Loucy (cell line): Measurements from ENCODE around the gene UGT2B15.
"Not testable (repeated sequence)": the region's sequence is repeated elsewhere in the genome, so short reads cannot be mapped to it uniquely, and the experiment has no call there.

Source experiments
- H2AFZ ChIP-seq: fragments of 200-600 bp; sonication (generic); 2 replicates; pipeline ENCODE4 v1.6.0; 2016; ENCODE audit warnings: antibody characterized with exemption, mild to moderate bottlenecking, low read length, moderate library complexity
- H3F3A ChIP-seq: fragments of 200-600 bp; 2 replicates; pipeline ENCODE4 v1.6.0; 2016; ENCODE audit warnings: antibody characterized with exemption, low read depth, mild to moderate bottlenecking
- H3K27me3 ChIP-seq: fragments of 200-600 bp; sonication (generic); 2 replicates; pipeline ENCODE4 v1.6.1; 2014; ENCODE audit warnings: low read length, mild to moderate bottlenecking; ENCODE audit not compliant: insufficient read depth, poor library complexity, severe bottlenecking
- H3K36me3 ChIP-seq: fragments of 200-600 bp; sonication (generic); 2 replicates; pipeline ENCODE4 v1.6.1; 2016; ENCODE audit warnings: low read length; ENCODE audit not compliant: insufficient read depth
- H3K4me1 ChIP-seq: fragments of 200-600 bp; sonication (generic); 2 replicates; pipeline ENCODE4 v1.5.1; 2014; ENCODE audit warnings: low read length, mild to moderate bottlenecking; ENCODE audit not compliant: insufficient read depth, poor library complexity, severe bottlenecking
- H3K4me2 ChIP-seq: fragments of 200-600 bp; sonication (generic); 2 replicates; pipeline ENCODE4 v1.6.0; 2014; ENCODE audit warnings: antibody characterized with exemption, low read length, low read depth, mild to moderate bottlenecking; ENCODE audit not compliant: poor library complexity, severe bottlenecking
- H3K4me3 ChIP-seq: fragments of 200-600 bp; sonication (generic); 2 replicates; pipeline ENCODE4 v1.5.1; 2014; ENCODE audit warnings: low read length, mild to moderate bottlenecking, mixed read lengths; ENCODE audit not compliant: poor library complexity, severe bottlenecking
- H3K79me2 ChIP-seq: fragments of 200-600 bp; sonication (generic); 2 replicates; pipeline ENCODE4 v1.6.1; 2014; ENCODE audit warnings: low read length; ENCODE audit not compliant: insufficient read depth
- H3K9ac ChIP-seq: fragments of 200-600 bp; sonication (generic); 2 replicates; pipeline ENCODE4 v1.6.0; 2014; ENCODE audit warnings: mild to moderate bottlenecking, low read depth, low read length, moderate library complexity; ENCODE audit not compliant: poor library complexity, severe bottlenecking
- H3K9me2 ChIP-seq: fragments of 200-600 bp; sonication (generic); replicated peaks from 2 replicates; pipeline ENCODE4 v1.6.1; 2016; ENCODE audit warnings: low read depth, low read length, mixed read lengths
- H3K9me3 ChIP-seq: fragments of 200-600 bp; sonication (generic); 2 replicates; pipeline ENCODE4 v1.6.1; 2014; ENCODE audit warnings: mild to moderate bottlenecking, antibody characterized with exemption, low read length, low read depth; ENCODE audit not compliant: insufficient read depth
- H4K20me1 ChIP-seq: fragments of 200-600 bp; sonication (generic); 2 replicates; pipeline ENCODE4 v1.6.0; 2014; ENCODE audit warnings: antibody characterized with exemption, low read length, mild to moderate bottlenecking; ENCODE audit not compliant: insufficient read depth, poor library complexity, severe bottlenecking
- CTCF ChIP-seq: fragments of 200-600 bp; sonication (generic); conservative IDR thresholded peaks from 2 replicates; pipeline ENCODE4 v1.5.1; 2014; ENCODE audit warnings: mild to moderate bottlenecking, antibody characterized with exemption, low read length
- EZH2phosphoT487 ChIP-seq: fragments of 200-600 bp; IDR thresholded peaks from 2 replicates; pipeline ENCODE4 v1.6.1; 2018; ENCODE audit warnings: antibody characterized with exemption, mild to moderate bottlenecking, moderate library complexity, borderline replicate concordance

Gene UGT2B15

DNA sequence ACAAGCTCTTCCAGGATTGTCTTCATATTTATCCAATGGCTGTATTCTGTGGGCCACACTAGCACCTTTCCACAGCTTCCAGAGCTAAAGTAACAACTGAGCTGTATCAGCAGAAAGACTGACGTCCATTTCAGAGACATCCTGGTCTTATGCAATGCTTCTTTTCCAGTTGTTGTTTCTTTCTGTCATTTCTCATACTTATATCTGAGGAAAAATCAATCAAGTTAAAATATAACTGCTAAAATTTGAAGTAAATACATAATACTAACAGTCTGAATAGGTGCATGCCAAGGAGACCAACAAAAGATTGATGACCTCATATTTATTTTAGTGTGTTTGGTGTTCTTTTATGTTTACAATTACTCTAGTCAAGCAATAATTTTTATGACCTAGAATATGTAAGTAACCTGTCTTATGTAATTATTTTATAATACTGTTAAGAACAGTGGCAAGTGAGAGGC lies at the start of gene UGT2B15:
Gene UGT2B15, minus strand, starts transcription at position 174 of the 461 bp plus-strand sequence. Its CDS starts 34 bp downstream, at position 140.
- H3K4me2 ChIP-seq, H3K4me3 ChIP-seq, H3K36me3 ChIP-seq, H3K4me1 ChIP-seq, H4K20me1 ChIP-seq, H3K9ac ChIP-seq, H3F3A ChIP-seq, H3K9me3 ChIP-seq, H3K79me2 ChIP-seq, H2AFZ ChIP-seq, H3K9me2 ChIP-seq, H3K27me3 ChIP-seq: not testable (repeated sequence)

- H3K36me3 ChIP-seq, result no peaks in the 10 kb centered on the region
- no peaks in the 10 kb centered on the region for H3K27me3 ChIP-seq
- H3K9me2 ChIP-seq, result no peaks in the 10 kb centered on the region
- H3F3A ChIP-seq, result no peaks in the 10 kb centered on the region
- H3K9ac ChIP-seq, result no peak overlapping the region
- H3K4me2 ChIP-seq, result no peak overlapping the region
- no peaks in the 10 kb centered on the region for H3K4me1 ChIP-seq
- H4K20me1 ChIP-seq, result no peaks in the 10 kb centered on the region
- H3K9me3 ChIP-seq, result no peaks in the 10 kb centered on the region
- no peak for TF ChIP-seq EZH2phosphoT487
- TF ChIP-seq CTCF, result no peak
- no peak overlapping the region for H3K4me3 ChIP-seq
- no peaks in the 10 kb centered on the region for H3K79me2 ChIP-seq
- H2AFZ ChIP-seq, result no peak overlapping the region
Observed at GRCh38 chr4:68719075-68719473, 48.6 kb upstream of the UGT2B15 start.

GRCh38 chr4:68718447-68719074 lies 48.1 kb upstream of the UGT2B15 start:
- Histone ChIP-seq H3F3A (no peaks in the 10 kb centered on the region), H4K20me1 (no peaks in the 10 kb centered on the region), H3K79me2 (no peaks in the 10 kb centered on the region), H3K9ac (no peak overlapping the region), H3K36me3 (no peaks in the 10 kb centered on the region), H3K4me1 (no peaks in the 10 kb centered on the region), H2AFZ (no peak overlapping the region), H3K9me3 (no peaks in the 10 kb centered on the region), H3K4me3 (no peak overlapping the region), H3K27me3 (no peaks in the 10 kb centered on the region), H3K4me2 (no peak overlapping the region), H3K9me2 (no peaks in the 10 kb centered on the region)
- TF ChIP-seq CTCF (no peak), EZH2phosphoT487 (no peak)

- Histone ChIP-seq H3K4me2 (no peak overlapping the region), H3K4me3 (no peak overlapping the region), H3F3A (no peaks in the 10 kb centered on the region), H2AFZ (no peak overlapping the region), H4K20me1 (no peaks in the 10 kb centered on the region), H3K9me2 (no peaks in the 10 kb centered on the region), H3K9me3 (no peaks in the 10 kb centered on the region), H3K27me3 (no peaks in the 10 kb centered on the region), H3K79me2 (no peaks in the 10 kb centered on the region), H3K4me1 (no peaks in the 10 kb centered on the region), H3K9ac (no peak overlapping the region), H3K36me3 (no peaks in the 10 kb centered on the region)
- no peak for TF ChIP-seq EZH2phosphoT487
Observed at GRCh38 chr4:68717999-68718398, 47.5 kb upstream of the UGT2B15 start.
